ENCODE data around the gene PLRG1.

- TF ChIP-seq CTCF (IDR thresholded peaks at IDR 0.05) (no peak), POLR2A (IDR thresholded peaks at IDR 0.05) (no peak)
Measured at GRCh38 chr4:154497889-154498288, 52.3 kb downstream of the PLRG1 start.

All from breast epithelium (tissue), 3 donors.